ACC112 (cell line): Measurements from ENCODE around the gene CLVS2.

Experiments
- H2AFZ ChIP-seq: fragments of 200-600 bp; sonication (generic); one replicate; pipeline ENCODE4 v1.6.0; 2017; ENCODE audit warnings: antibody characterized with exemption, low read length; ENCODE audit not compliant: unreplicated experiment
- H3K27ac ChIP-seq: fragments of 200-600 bp; sonication (generic); 2 replicates; pipeline ENCODE4 v1.5.1; 2014; ENCODE audit warnings: low read depth, mild to moderate bottlenecking, antibody characterized with exemption, low read length, moderate library complexity
- H3K27me3 ChIP-seq: fragments of 200-600 bp; sonication (generic); 2 replicates; pipeline ENCODE4 v1.6.1; 2014; ENCODE audit warnings: mild to moderate bottlenecking, antibody characterized with exemption, low read length, moderate library complexity, mixed read lengths; ENCODE audit not compliant: insufficient read depth
- H3K36me3 ChIP-seq: fragments of 200-600 bp; sonication (generic); 2 replicates; pipeline ENCODE4 v1.6.1; 2016; ENCODE audit warnings: mild to moderate bottlenecking, antibody characterized with exemption, low read length, moderate library complexity, mixed read lengths; ENCODE audit not compliant: insufficient read depth
- H3K4me1 ChIP-seq: fragments of 200-600 bp; sonication (generic); one replicate; pipeline ENCODE4 v1.6.1; 2016; ENCODE audit warnings: low read length, mixed read lengths; ENCODE audit not compliant: insufficient read depth, unreplicated experiment, control insufficient read depth
- H3K4me3 ChIP-seq: fragments of 200-600 bp; sonication (generic); 2 replicates; pipeline ENCODE4 v1.5.1; 2014; ENCODE audit warnings: mild to moderate bottlenecking, low read depth, low read length
- H3K79me2 ChIP-seq: fragments of 200-600 bp; sonication (generic); one replicate; pipeline ENCODE4 v1.6.0; 2016; ENCODE audit warnings: low read length; ENCODE audit not compliant: control insufficient read depth, unreplicated experiment, insufficient read depth

CLVS2 gene

GRCh38 chr6:122997541-122998150 is 1.6 kb downstream of the CLVS2 start:
- Histone ChIP-seq H3K4me1 (no peaks in the 10 kb centered on the region), H3K79me2 (no peaks in the 10 kb centered on the region), H3K4me3 (no peak overlapping the region), H3K27me3 (peaks cover 76% of the 10 kb centered on the region), H3K36me3 (no peaks in the 10 kb centered on the region), H3K27ac (no peak overlapping the region), H2AFZ (no peak overlapping the region)

- no peak overlapping the region for H3K4me3 ChIP-seq
- H3K79me2 ChIP-seq = no peaks in the 10 kb centered on the region
- no peaks in the 10 kb centered on the region for H3K4me1 ChIP-seq
- no peak overlapping the region for H2AFZ ChIP-seq
- H3K36me3 ChIP-seq = no peaks in the 10 kb centered on the region
- peaks cover 77% of the 10 kb centered on the region for H3K27me3 ChIP-seq
- no peak overlapping the region for H3K27ac ChIP-seq
These were observed 2.5 kb downstream of the CLVS2 start for GRCh38 chr6:122998403-122998975.

- no peaks in the 10 kb centered on the region for H3K4me1 ChIP-seq
- no peaks in the 10 kb centered on the region for H3K79me2 ChIP-seq
- no peak overlapping the region for H3K4me3 ChIP-seq
- H3K27ac ChIP-seq = no peak overlapping the region
- H2AFZ ChIP-seq = no peak overlapping the region
- no peaks in the 10 kb centered on the region for H3K36me3 ChIP-seq
- H3K27me3 ChIP-seq = peaks cover 60% of the 10 kb centered on the region
These were observed 4.3 kb downstream of the CLVS2 start for GRCh38 chr6:123000244-123000770.

GRCh38 chr6:123001540-123001939 is 5.5 kb downstream of the CLVS2 start:
- Histone ChIP-seq H3K4me3 (no peak overlapping the region), H3K36me3 (no peaks in the 10 kb centered on the region), H2AFZ (no peak overlapping the region), H3K27ac (no peak overlapping the region), H3K4me1 (no peaks in the 10 kb centered on the region), H3K27me3 (peaks cover 54% of the 10 kb centered on the region), H3K79me2 (no peaks in the 10 kb centered on the region)

GRCh38 chr6:123007885-123008284 is 11.8 kb downstream of the CLVS2 start:
- no peaks in the 10 kb centered on the region for H3K36me3 ChIP-seq
- H2AFZ ChIP-seq = no peak overlapping the region
- no peak overlapping the region for H3K4me3 ChIP-seq
- H3K27ac ChIP-seq = no peak overlapping the region
- no peaks in the 10 kb centered on the region for H3K79me2 ChIP-seq
- no peaks in the 10 kb centered on the region for H3K4me1 ChIP-seq
- peaks cover 23% of the 10 kb centered on the region; the same call in 1 of the 2 replicates for H3K27me3 ChIP-seq

- no peak overlapping the region for H3K4me3 ChIP-seq
- no peak overlapping the region for H3K27ac ChIP-seq
- H3K4me1 ChIP-seq = no peaks in the 10 kb centered on the region
These were observed 13.0 kb downstream of the CLVS2 start for GRCh38 chr6:123009059-123009458.

GRCh38 chr6:123014835-123015234 is 18.8 kb downstream of the CLVS2 start:
- H3K36me3 ChIP-seq = no peaks in the 10 kb centered on the region
- no peaks in the 10 kb centered on the region for H3K4me1 ChIP-seq

More at GRCh38 chr6:123009059-123009458, 13.0 kb downstream of the CLVS2 start:
- H2AFZ ChIP-seq = no peak overlapping the region
- no peaks in the 10 kb centered on the region for H3K36me3 ChIP-seq
- H3K27me3 ChIP-seq = peaks cover 19% of the 10 kb centered on the region; the same call in 1 of the 2 replicates
- H3K79me2 ChIP-seq = no peaks in the 10 kb centered on the region

GRCh38 chr6:123016431-123017103 is 20.5 kb downstream of the CLVS2 start:
- Histone ChIP-seq H3K27me3 (peaks cover 27% of the 10 kb centered on the region), H2AFZ (no peak overlapping the region), H3K79me2 (no peaks in the 10 kb centered on the region), H3K36me3 (no peaks in the 10 kb centered on the region), H3K4me3 (no peak overlapping the region), H3K27ac (no peak overlapping the region), H3K4me1 (no peaks in the 10 kb centered on the region)

More at GRCh38 chr6:123014835-123015234, 18.8 kb downstream of the CLVS2 start:
- H3K79me2 ChIP-seq = no peaks in the 10 kb centered on the region
- no peak overlapping the region for H2AFZ ChIP-seq
- H3K4me3 ChIP-seq = no peak overlapping the region
- H3K27me3 ChIP-seq = peaks cover 29% of the 10 kb centered on the region
- H3K27ac ChIP-seq = no peak overlapping the region

GRCh38 chr6:123017104-123017682 is 21.2 kb downstream of the CLVS2 start:
- no peaks in the 10 kb centered on the region for H3K79me2 ChIP-seq
- H3K27me3 ChIP-seq = peaks cover 27% of the 10 kb centered on the region
- H3K36me3 ChIP-seq = no peaks in the 10 kb centered on the region
- no peak overlapping the region for H2AFZ ChIP-seq
- no peak overlapping the region for H3K27ac ChIP-seq
- H3K4me1 ChIP-seq = no peaks in the 10 kb centered on the region
- no peak overlapping the region for H3K4me3 ChIP-seq

GRCh38 chr6:123022975-123023374 is 26.9 kb downstream of the CLVS2 start:
- Histone ChIP-seq H3K79me2 (no peaks in the 10 kb centered on the region), H3K4me1 (no peaks in the 10 kb centered on the region), H3K27me3 (peaks cover 32% of the 10 kb centered on the region), H3K4me3 (no peak overlapping the region), H3K36me3 (no peaks in the 10 kb centered on the region), H2AFZ (no peak overlapping the region), H3K27ac (no peak overlapping the region)
